Posterior cingulate gyrus (tissue), 11 donors: ENCODE measurements around the gene FADS3.

Experiments used
- DNase-seq, 10 donors: peaks; one replicate each; pipeline versions ENCODE4 v3.0.0 to v3.0.0-alpha.2; 2020 to 2021; ENCODE audit warnings: mixed read lengths in 3 of 10
- intact Hi-C: fragments of 100-400 bp; cut with DNase I; formaldehyde crosslinking; loops from one replicate; pipeline ENCODE4 v1.15.1; 2023

Gene FADS3

GRCh38 chr11:61914471-61915171, 23.3 kb upstream of the FADS3 start:
- DNase-seq, result peak in 3 of 10 donors; percentile 3 to 52 (median 38)
- intact Hi-C loops, result no loop called here

DNA sequence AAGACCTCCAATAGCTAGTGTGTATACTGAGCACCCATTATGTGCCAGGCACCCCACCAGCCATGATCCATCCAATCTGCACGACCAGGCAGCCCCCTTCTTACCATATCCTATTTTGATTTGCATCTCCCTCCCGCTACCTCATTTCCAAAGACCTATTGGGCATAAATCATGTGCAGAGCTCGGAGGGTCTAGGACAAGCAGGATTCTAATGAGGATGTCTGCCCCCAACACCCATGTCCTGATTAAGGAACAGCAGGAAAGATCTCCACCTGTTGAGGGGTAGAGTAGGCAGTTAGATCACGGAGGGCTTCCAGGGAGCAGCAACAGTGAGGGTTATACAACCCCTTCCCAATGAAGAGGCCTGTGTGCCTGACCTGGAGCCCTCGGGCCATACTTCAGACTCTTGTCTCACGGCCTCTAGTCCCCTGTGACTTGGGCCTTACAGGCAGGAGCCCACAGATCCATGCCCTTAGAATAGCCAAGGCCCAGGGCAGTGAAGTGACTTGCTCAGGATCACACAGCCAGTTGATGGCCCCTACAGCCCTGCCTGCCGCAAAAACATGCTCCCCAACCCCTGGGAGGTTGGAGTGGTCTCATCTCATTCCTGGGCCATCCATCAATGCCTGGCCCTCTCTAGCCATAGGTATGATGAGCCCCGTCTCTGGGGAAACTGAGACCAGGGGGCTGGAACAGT, 22.5 kb upstream of the FADS3 start:
- DNase-seq, result peak in 4 of 10 donors; percentile 12 to 49 (median 30)
- intact Hi-C loops, result no loop called here

- intact Hi-C loops, result no loop called here
- peak in 5 of 10 donors; percentile 5 to 75 (median 45) for DNase-seq
Measured at GRCh38 chr11:61912991-61913698, 21.8 kb upstream of the FADS3 start.

GRCh38 chr11:61912530-61912898, 21.2 kb upstream of the FADS3 start:
- intact Hi-C loops, result no loop called here
- DNase-seq, result peak in 4 of 10 donors; percentile 25 to 60 (median 50)

DNA sequence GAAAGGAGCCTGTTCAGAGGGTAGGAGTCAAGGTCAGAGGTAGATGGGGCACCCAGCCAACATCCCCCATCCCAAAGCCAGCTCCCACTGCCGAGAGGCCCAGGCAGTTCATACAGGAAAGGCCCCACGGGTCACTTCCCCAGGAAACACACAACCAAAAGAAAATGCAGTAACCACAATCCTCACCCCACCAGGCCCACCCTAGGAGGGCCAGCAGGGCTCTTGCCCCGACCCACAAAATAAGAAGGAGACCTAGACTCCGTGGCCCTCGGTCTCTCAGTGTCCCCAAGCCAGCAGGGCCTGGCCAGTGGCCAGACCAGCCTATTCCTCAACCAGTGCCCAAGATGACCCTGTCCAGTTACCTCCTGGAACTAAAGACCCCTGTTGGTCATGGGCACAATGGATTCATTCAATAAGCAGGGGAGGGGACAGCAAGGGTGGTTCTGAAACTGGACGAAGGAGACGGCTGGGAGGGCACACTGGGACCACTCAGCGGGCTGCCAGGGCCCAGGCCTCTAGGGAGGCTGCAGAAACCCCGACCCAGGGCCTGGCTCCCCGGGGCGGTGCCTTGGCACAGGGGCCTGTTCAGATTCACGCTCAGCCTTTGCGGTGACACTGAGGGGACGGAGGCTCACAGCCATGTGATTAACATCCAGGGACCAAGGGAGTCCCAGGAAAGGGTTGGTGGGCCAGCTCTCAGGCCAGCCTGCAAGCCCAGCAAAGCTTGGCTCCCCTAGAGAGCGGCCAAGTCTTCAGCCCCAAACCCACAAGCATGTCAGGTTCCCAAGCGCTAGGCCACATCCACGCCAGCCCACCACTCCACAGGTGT, 20.6 kb upstream of the FADS3 start:
- intact Hi-C loops, result no loop called here
- peak in 4 of 10 donors; percentile 15 to 74 (median 50) for DNase-seq

DNA sequence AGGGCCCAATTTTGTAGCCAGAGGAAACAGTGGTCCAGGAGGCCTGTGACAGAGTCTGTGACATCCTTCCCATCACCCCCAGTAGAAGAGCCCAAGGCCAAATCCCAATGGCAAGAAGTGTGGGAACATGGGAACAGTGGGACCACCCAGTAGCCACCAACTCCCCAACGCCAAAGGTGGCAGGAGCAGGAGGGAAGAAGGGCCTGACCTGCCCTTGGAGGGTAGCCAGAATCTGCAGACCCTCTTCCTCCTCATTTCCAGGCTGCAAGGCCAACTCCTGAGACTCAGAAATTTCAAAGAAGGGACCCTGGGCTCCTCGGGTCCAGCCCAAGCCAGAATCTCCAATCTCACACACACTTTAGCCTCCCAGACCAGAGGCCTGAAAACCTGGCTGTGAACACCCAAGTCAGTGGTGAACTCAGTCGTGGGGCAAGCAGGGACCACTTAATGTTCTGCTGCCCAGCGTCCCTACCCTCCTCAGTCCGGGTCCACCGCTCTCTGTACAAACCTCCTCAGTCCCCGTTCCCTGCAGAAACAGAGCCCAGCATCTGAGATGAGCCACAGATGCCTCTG, 19.9 kb upstream of the FADS3 start:
- DNase-seq, result peak in 5 of 10 donors; percentile 4 to 54 (median 34)
- intact Hi-C loops, result no loop called here

GRCh38 chr11:61910187-61911127, 19.1 kb upstream of the FADS3 start:
- DNase-seq, result peak in 4 of 10 donors; percentile 4 to 73 (median 46)
- intact Hi-C loops, result no loop called here

GRCh38 chr11:61908730-61909316, 17.5 kb upstream of the FADS3 start:
- DNase-seq, result peak in 5 of 10 donors; percentile 39 to 91 (median 80)
- intact Hi-C loops, result no loop called here

DNA sequence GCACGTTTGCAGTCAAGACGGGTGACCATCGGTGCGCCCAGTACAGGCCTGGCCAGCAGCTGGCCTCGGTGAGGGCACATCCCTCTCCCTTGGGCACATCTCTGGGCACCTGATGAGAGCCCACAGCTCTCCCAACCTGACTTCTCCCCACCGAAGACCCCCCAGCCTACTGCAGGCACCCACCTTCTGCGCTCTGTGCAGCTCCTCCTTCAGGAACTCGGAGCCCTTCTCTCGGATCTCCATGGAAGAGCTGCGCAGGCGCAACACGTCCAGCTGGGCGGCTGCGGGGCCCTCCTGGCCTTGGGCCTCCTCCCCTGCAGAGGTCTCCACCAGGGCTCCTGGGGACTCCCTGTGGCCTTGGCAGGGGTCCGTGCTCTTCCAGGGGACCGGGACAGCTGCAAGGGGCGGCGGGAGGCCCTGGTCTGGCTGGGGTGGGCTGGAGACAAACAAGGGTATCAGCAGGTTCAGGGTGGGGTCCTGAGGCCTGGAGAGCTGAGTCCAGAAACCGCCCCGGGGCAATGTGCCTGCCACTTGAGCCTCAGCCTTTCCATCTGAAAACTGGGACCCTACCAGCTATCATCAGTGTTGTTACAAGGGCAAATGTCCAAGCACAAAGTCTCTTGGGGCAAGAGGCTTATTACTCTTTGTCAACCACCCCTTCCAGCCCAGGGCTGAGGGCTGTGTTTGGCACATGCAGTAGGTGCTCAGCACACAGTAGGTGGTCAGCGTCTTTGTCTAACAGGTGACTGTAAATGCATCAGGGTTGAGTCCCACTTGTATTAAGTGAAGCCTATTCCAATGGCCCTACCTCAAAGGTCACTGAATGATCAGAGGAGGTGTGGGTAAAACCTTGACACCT, 16.8 kb upstream of the FADS3 start:
- intact Hi-C loops, result no loop called here
- peak in 3 of 10 donors; percentile 26 to 66 (median 40) for DNase-seq

DNA sequence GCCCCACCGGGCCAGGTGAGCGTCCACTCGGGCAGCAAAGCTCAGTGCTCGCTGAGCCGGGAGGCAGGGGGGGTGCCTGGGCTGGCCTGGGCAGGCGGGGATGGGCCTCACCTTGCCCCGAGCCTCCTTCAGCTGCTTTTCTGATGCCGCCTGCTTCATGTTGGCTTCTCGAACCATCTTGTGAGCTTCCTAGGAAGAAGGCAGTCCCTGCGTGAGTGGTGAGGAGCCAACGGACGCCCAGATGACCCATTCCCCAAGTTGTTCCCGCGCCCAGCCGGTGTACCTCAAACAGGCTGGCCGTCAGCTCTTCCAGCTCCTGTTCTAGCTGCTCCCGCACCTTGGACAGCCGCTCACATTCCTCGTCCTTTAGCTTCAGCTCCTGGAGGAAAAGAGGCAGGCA, 15.9 kb upstream of the FADS3 start:
- intact Hi-C loops, result no loop called here
- DNase-seq, result peak in 2 of 10 donors; percentile 50 to 66

DNA sequence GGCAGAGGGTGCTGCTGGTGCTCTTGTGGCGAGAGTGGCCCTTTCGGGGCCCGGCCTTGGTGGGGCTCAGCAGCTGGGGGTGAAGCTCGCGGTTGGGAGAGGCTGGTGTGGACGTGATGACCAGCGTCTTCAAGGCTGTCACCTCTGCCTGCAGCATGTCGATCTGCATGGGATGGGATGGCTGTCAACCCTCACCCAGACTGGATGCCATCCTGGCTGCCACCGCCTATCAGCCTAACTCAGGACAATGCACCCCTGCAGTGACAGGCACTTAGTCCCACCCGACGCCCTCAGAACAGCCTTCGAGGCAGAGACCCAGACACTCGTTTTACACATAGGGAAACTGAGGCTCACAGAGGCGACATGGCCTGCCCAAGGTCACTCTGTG, 15.2 kb upstream of the FADS3 start:
- intact Hi-C loops, result no loop called here

DNA sequence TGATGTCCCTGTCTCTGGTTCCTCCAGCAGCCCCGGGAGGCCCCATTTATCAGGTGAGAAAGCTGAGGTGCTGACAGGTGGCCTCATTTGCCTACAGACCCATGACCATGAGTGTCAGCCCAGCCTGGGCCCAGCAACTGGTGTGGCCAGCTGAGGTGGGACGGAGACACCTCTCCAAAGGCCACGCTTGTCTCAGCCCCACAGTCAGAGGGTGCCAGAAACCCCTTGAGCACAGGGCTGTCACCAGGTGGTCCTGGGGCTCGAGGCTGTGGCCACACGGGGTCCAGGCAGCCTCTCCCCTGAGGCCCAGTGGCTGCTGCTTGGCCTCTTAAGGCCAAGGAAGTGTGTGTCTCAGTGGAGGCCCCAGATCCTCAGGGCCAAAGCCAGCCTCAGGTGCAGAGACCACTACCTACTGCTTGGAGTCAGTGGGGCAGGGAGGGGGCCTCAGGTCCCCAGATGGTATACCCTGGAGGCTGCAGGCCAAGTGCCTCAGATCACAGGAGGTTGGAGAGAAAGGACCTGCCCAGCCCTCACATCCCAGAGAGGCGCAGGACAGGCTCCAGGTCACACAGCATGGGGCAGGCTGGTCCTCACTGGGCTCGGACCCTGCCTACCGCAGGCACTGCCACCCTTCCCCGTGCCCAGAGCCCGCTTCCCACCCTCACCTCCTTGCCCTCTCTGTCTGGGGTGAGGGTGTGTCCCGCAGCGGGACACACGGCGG, 14.6 kb upstream of the FADS3 start:
- intact Hi-C loops, result no loop called here
- no peak for DNase-seq

More for the DNA sequence above, 15.2 kb upstream of the FADS3 start:
- DNase-seq, result no peak

GRCh38 chr11:61905067-61905696, 13.8 kb upstream of the FADS3 start:
- intact Hi-C loops, result no loop called here

DNA sequence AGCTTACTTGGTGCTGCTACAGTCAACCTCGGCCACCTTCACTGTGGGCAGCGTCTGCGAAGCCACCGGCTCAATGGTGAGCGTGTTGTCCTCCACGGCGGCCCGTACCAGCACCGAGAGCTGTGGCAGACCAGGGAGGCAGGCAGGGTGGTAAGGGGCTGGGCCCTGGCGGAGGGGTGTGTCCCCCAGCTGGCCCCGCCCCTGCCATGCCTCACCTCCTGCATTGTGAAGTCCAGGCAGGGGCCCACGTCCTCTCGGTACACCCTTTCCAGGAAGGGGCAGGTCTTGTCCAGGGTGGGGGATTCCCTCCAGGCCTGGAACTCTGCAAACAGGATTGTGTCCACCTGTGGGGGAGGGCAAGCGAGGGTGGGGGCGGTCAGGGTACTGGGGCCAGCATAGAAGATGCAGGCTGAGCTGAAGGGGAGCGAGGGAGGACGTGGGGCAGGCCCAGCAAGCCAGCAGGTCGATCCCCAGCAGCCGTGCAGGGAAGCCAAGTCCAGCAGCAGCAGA, 13.2 kb upstream of the FADS3 start:
- no peak for DNase-seq
- intact Hi-C loops, result no loop called here

More at GRCh38 chr11:61905067-61905696, 13.8 kb upstream of the FADS3 start:
- no peak for DNase-seq

GRCh38 chr11:61903845-61904244, 12.5 kb upstream of the FADS3 start:
- intact Hi-C loops, result no loop called here
- DNase-seq, result no peak

- intact Hi-C loops, result no loop called here
- peak in 1 of 10 donors; percentile 71 for DNase-seq
Measured at GRCh38 chr11:61902313-61902712, 11.0 kb upstream of the FADS3 start.
